PC-9 (cell line): ENCODE data around the gene EMC7. TPM values are rescaled to one million over a fixed set of nuclear protein-coding genes. Genes with fewer than 3 reads are reported as not detected.

Experiments
- BruUV-seq: library from RNA; stranded (reverse); fragments of 400-500 nt; replicated peaks from 2 replicates; lab custom pipeline; 2021; lab: Mats Ljungman, UMichigan
- CTCF ChIA-PET: fragments of 300-600 bp; sonication (Branson Sonifier 250); formaldehyde crosslinking; loops from one replicate; lab custom pipeline; 2022; ENCODE audit warnings: antibody characterized with exemption; lab: Charles Lee
- POLR2A ChIA-PET: fragments of 300-600 bp; sonication (Branson Sonifier 250); formaldehyde crosslinking; loops from one replicate; lab custom pipeline; 2022; ENCODE audit warnings: antibody characterized with exemption; ENCODE audit not compliant: unreplicated experiment; lab: Charles Lee
- DNase-seq, 2 experiments: peaks; one replicate each; pipeline versions ENCODE4 v3.0.0 to v3.0.0-alpha.2; 2015 to 2022; ENCODE audit warnings: mixed read lengths in 1 of 2
- H2AFZ ChIP-seq: fragments of 200-600 bp; sonication (generic); 2 replicates; pipeline ENCODE4 v1.8.1; 2017; ENCODE audit warnings: antibody characterized with exemption
- H3F3A ChIP-seq: fragments of 200-600 bp; sonication (generic); 2 replicates; pipeline ENCODE4 v1.8.1; 2017; ENCODE audit warnings: antibody characterized with exemption, mild to moderate bottlenecking, low read depth; ENCODE audit not compliant: insufficient read depth
- H3K27ac ChIP-seq: fragments of 200-600 bp; sonication (generic); 2 replicates; pipeline ENCODE4 v1.6.1; 2016; ENCODE audit warnings: mixed run types
- H3K27me3 ChIP-seq: fragments of 200-600 bp; sonication (generic); 2 replicates; pipeline ENCODE4 v1.6.1; 2016; ENCODE audit warnings: low read depth, mixed run types; ENCODE audit not compliant: insufficient read depth
- H3K36me3 ChIP-seq: fragments of 200-600 bp; sonication (generic); 2 replicates; pipeline ENCODE4 v1.6.1; 2016; ENCODE audit warnings: low read depth, mixed run types
- H3K4me1 ChIP-seq: fragments of 200-600 bp; sonication (generic); replicated peaks from 2 replicates; pipeline ENCODE4 v1.6.1; 2016; ENCODE audit warnings: mixed run types; ENCODE audit not compliant: insufficient read depth
- H3K4me2 ChIP-seq: fragments of 200-600 bp; sonication (generic); 2 replicates; pipeline ENCODE4 v1.6.1; 2017; ENCODE audit warnings: mixed run types
- H3K4me3 ChIP-seq: fragments of 200-600 bp; sonication (generic); 2 replicates; pipeline ENCODE4 v1.6.1; 2016; ENCODE audit warnings: mixed run types
- H3K79me2 ChIP-seq: fragments of 200-600 bp; sonication (generic); 2 replicates; pipeline ENCODE4 v1.6.1; 2017; ENCODE audit warnings: low read depth, mixed run types
- H3K9me2 ChIP-seq: fragments of 200-600 bp; sonication (generic); 2 replicates; pipeline ENCODE4 v1.8.1; 2017; ENCODE audit warnings: mild to moderate bottlenecking; ENCODE audit not compliant: insufficient read depth
- H3K9me3 ChIP-seq: fragments of 200-600 bp; sonication (generic); 2 replicates; pipeline ENCODE4 v1.8.1; 2016; ENCODE audit warnings: low read depth; ENCODE audit not compliant: insufficient read depth
- H4K20me1 ChIP-seq: fragments of 200-600 bp; sonication (generic); 2 replicates; pipeline ENCODE4 v1.8.1; 2017; ENCODE audit not compliant: insufficient read depth
- CTCF ChIP-seq: fragments of 200-600 bp; sonication (generic); conservative IDR thresholded peaks from 2 replicates; pipeline ENCODE4 v1.6.1; 2017; ENCODE audit warnings: mixed run types, antibody characterized with exemption, mild to moderate bottlenecking, moderate library complexity
- EZH2 ChIP-seq: fragments of 200-600 bp; sonication (generic); IDR thresholded peaks from 2 replicates; pipeline ENCODE4 v1.8.0; 2017; ENCODE audit warnings: antibody characterized with exemption, low read depth
- intact Hi-C: fragments of 100-400 bp; cut with micrococcal nuclease; formaldehyde crosslinking; loops from one replicate; pipeline ENCODE4 v1.10.0; 2022; ENCODE audit not compliant: unreplicated experiment
- total RNA-seq: library from RNA; stranded (reverse); gene quantifications from 2 replicates; pipeline ENCODE4 v1.2.3, GENCODE V29; 2021

The EMC7 gene
- total RNA-seq, 1 experiment from 2014 or later: 33.9 TPM

GRCh38 chr15:34107315-34107714 is 5.7 kb upstream of the EMC7 start:
- Histone ChIP-seq H3K27ac (no peak overlapping the region), H3K4me1 (peaks cover 9% of the 10 kb centered on the region; the same call in 1 of the 2 replicates), H3F3A (no peaks in the 10 kb centered on the region), H2AFZ (no peak overlapping the region), H3K4me3 (no peak overlapping the region), H3K36me3 (no peaks in the 10 kb centered on the region), H3K27me3 (no peaks in the 10 kb centered on the region), H3K79me2 (peaks cover 12% of the 10 kb centered on the region; the same call in 1 of the 2 replicates), H3K9me3 (no peaks in the 10 kb centered on the region), H3K4me2 (no peak overlapping the region), H4K20me1 (no peaks in the 10 kb centered on the region), H3K9me2 (no peaks in the 10 kb centered on the region)
- ChIA-PET CTCF (no interaction called here), POLR2A (no interaction called here)
- BruUV-seq: no TSS peak
- intact Hi-C loops: loop anchor here (10.0 kb wide), 2 partner anchors 227 to 817 kb away; partner anchors contain the start of gene SLC12A6
- TF ChIP-seq CTCF: no peak
- no peak for TF ChIP-seq EZH2
- no peak for DNase-seq

GRCh38 chr15:34106423-34106822 is 4.8 kb upstream of the EMC7 start:
- TF ChIP-seq CTCF (no peak), EZH2 (no peak)
- no peaks in the 10 kb centered on the region for H3K36me3 ChIP-seq
- no peak overlapping the region for H2AFZ ChIP-seq
- H3K4me1 ChIP-seq: peaks cover 9% of the 10 kb centered on the region; the same call in 1 of the 2 replicates
- no peak overlapping the region for H3K4me2 ChIP-seq
- no peak overlapping the region for H3K27ac ChIP-seq
- no peak overlapping the region for H3K4me3 ChIP-seq
- BruUV-seq: no TSS peak
- H3F3A ChIP-seq: no peaks in the 10 kb centered on the region
- POLR2A ChIA-PET: no interaction called here
- H3K9me3 ChIP-seq: no peaks in the 10 kb centered on the region
- intact Hi-C loops: loop anchor here (10.0 kb wide), 2 partner anchors 228 to 818 kb away; partner anchors contain the start of gene SLC12A6
- H3K27me3 ChIP-seq: no peaks in the 10 kb centered on the region
- CTCF ChIA-PET: no interaction called here
- no peaks in the 10 kb centered on the region for H3K9me2 ChIP-seq
- no peaks in the 10 kb centered on the region for H4K20me1 ChIP-seq
- H3K79me2 ChIP-seq: peaks cover 17% of the 10 kb centered on the region
- DNase-seq: no peak

- TF ChIP-seq EZH2: no peak
- TF ChIP-seq CTCF: no peak
- peak overlapping the region; percentile 70 for H3K4me3 ChIP-seq
- CTCF ChIA-PET: interaction anchor here (0.6 to 1.4 kb wide), 2 partner anchors 8 to 266 kb away, joined by 3 to 4 read pairs; no protein-coding TSS in a partner anchor
- H3K36me3 ChIP-seq: no peaks in the 10 kb centered on the region
- peak overlapping the region; percentile 83 for H3K4me2 ChIP-seq
- TSS peak; percentile 72 for BruUV-seq
- H4K20me1 ChIP-seq: no peaks in the 10 kb centered on the region
- no peaks in the 10 kb centered on the region for H3K27me3 ChIP-seq
- peaks cover 43% of the 10 kb centered on the region for H3K79me2 ChIP-seq
- no peak for DNase-seq
- H3K27ac ChIP-seq: peak overlapping the region; percentile 65
- no peaks in the 10 kb centered on the region for H3K9me3 ChIP-seq
- peak overlapping the region; percentile 95 for H2AFZ ChIP-seq
- intact Hi-C loops: loop anchor here (2.0 to 10.0 kb wide), 3 partner anchors 232 to 822 kb away; partner anchors contain the start of genes LPCAT4 and SLC12A6
- H3K4me1 ChIP-seq: peaks cover 19% of the 10 kb centered on the region
- POLR2A ChIA-PET: interaction anchor here (0.7 kb wide), 1 partner anchor 831 kb away, joined by 4 read pairs; no protein-coding TSS in a partner anchor
- H3F3A ChIP-seq: no peaks in the 10 kb centered on the region
- H3K9me2 ChIP-seq: no peaks in the 10 kb centered on the region
Measured at GRCh38 chr15:34102175-34102925, 688 bp upstream of the EMC7 start.
